GM19395 (cell line): ENCODE data around the gene RNF212B.

Source experiments
- ATAC-seq: cut with Tn5 transposase; IDR thresholded peaks from one replicate; pipeline ENCODE4 v1.9.1; 2021; ENCODE audit warnings: mild to moderate bottlenecking, moderate library complexity; ENCODE audit not compliant: unreplicated experiment

Gene RNF212B

DNA sequence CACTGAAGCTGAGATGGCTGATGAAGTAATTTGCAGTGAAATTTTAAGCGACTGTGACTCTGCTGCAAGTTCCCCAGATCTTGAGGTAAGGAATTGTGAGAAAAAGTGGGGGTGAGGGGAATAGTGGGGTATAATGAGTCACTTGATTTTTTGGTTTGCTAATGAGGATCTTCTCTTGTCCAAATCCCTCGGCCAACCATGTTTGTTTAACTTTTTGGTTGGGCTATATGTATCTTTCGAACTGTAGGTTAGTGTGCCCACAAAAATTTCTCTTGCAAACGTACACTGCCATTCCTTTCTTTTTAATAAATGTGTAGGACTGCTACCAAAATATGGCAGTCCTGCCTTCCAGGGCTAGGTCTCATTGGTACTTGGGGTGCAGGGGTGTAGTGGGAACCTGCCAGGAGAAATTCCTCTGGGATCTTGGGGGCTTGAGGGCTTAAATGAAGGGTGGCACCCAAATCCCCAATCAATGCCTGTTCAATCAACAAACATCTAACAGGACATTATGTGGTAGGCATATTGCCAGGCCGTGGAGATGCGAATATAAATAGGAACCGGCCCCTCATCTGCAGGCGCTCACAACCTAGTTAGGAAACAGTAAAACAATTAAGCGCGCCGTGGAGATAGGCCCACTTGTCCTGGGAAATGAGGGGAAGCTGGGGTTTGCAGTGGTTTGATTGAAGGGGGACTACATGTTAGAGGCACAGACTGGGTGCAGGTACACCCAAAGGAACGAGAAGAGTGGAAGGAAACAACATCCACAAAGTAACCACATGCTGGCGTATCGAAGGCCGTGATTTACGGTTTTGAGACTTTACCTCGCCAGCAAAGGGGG is 82.2 kb downstream of the RNF212B start:
- ATAC-seq: no peak

DNA sequence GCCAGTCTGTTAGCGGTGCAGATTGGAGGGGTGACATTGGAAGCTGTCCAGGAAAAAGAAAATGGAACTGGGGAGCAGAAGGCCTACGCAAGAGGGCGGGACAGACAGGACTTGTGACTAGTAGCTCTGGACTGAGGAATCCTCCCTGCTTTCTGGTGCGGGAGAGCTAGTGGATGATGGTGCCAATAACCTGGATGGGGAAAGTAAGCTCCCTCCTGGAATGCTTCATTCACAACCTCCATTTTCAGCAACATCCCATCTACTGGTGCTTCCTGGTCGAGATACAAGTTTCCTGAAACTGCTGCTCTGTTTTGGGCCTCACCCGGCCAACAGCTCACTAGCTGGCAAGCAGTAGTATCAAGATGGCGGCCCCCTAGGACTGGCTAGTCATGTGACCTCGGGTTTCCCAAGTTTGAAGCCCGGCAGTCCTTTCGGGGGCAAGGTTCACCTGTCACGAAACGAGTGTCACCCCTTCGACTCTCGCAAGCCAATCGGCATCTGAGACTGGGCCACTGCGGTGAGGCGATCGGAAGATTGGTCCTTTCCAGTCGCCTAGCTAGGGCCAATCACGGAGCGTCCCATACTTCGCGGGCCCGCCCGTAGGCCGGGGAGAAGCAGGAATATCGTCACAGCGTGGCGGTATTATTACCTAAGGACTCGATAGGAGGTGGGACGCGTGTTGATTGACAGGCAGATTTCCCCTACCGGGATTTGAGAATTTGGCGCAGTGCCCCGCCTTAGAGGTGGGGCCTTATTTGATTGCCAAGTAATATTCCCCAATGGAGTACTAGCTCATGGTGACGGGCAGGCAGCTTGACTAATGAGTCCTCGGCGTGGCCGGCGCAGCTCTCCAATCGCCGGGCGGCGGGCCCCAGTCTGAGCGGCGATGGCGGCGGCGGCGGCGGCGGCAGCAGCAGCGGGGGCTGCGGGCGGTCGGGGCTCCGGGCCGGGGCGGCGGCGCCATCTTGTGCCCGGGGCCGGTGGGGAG is 83.1 kb downstream of the RNF212B start, which contains the start of gene PABPN1:
Gene PABPN1, plus strand, starts transcription at position 874 of the 988 bp plus-strand sequence. Its CDS starts 13 bp downstream, at position 887.
- ATAC-seq: peak; percentile 93

DNA sequence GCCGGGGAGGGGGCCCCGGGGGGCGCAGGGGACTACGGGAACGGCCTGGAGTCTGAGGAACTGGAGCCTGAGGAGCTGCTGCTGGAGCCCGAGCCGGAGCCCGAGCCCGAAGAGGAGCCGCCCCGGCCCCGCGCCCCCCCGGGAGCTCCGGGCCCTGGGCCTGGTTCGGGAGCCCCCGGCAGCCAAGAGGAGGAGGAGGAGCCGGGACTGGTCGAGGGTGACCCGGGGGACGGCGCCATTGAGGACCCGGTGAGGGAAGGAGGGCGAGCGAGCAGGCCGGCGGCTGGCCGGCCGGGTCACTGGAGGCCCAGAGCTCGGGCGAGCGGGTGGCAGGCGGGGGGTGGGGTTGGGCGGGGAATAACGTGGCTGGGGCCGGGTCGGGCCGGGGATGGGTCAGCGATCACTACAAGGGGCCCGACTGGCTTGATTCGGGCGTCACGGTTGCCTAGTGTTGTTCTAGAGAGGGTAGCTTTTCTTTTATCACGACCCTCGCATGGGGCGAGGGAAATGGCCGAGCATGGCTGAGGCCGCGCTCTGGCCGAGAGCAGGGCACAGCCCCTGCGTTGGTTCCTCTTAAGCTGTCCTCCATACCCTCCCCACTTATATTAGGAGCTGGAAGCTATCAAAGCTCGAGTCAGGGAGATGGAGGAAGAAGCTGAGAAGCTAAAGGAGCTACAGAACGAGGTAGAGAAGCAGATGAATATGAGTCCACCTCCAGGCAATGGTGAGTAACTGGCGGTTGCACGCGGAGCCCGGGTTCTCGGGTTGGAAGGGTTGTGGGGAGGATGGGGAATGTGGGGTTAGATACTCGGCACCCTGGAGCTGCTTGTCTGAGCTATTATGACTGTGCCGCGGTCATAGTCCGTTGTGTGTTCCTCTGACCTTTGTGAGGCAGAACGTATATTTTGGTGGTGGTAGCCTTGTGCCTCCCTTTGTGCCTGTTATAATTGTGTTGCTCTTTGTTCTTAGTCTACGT is 84.1 kb downstream of the RNF212B start:
- peak; percentile 9 for ATAC-seq
